HuH-7.5 (cell line): ENCODE measurements around the gene ELP1.
"Not testable (repeated sequence)": the region's sequence is repeated elsewhere in the genome, so short reads cannot be mapped to it uniquely, and the experiment has no call there.

Experiments
- DNase-seq: peaks from one replicate; pipeline ENCODE4 v3.0.0; 2011; ENCODE audit warnings: low spot score

The ELP1 gene

DNA sequence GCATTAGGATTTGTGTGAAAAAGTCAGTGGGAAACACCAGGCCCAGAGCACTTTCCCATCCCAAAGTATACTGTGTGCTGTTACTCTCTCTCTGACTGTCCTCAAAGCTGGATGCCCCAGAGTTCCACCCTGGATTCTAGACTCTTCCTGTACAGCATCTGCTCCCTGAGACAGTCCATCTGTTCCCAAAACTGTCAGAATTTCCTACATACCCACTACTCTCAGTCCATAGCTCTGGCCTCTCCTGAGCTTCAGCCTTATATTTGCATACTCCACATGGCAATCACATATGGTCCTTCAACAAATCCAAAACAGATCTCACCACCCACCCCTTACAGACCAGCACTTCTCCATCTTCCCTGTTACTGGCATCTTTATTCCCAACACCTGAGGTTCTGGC is 9.5 kb downstream of the ELP1 start:
- no peak for DNase-seq

- no peak for DNase-seq
Observed at GRCh38 chr9:108921200-108921599, 12.7 kb downstream of the ELP1 start.

DNA sequence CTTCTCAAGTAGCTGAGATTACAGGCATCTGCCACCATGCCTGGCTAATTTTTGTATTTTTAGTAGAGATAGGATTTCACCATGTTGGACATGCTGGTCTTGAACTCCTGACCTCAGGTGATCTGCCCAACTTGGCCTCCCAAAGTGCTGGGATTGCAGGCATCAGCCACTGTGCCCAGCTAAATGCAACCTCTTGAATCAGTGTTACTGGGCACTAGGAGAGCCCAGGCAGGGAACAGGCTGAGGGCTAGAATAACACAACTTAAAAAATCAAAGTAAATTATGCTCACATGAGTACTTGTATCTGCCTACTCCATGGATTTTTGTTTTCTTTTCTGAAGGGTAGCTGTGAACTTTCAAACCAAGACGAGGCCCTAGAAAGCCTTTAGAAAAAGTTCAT is 13.5 kb downstream of the ELP1 start:
- DNase-seq = not testable (repeated sequence)

- DNase-seq = peak; percentile 22
Observed at GRCh38 chr9:108919517-108919916, 14.4 kb downstream of the ELP1 start.

DNA sequence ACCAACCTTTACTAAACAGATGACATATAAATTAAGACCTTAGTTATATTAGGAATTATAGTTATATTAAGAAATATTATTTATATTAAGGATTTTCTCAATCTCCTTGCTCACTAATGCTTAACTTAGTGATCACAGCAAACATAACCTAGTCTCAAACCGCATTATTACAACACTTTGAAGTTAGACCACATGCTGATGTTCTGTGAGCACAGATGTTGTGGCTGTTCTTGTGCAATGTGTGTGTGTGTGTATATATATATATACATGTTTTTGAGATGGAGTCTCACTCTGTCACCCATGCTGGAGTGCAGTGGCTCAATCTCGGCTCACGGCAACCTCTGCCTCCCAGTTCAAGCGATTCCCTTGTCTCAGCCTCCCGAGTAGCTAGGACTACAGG is 20.5 kb downstream of the ELP1 start:
- DNase-seq = no peak

DNA sequence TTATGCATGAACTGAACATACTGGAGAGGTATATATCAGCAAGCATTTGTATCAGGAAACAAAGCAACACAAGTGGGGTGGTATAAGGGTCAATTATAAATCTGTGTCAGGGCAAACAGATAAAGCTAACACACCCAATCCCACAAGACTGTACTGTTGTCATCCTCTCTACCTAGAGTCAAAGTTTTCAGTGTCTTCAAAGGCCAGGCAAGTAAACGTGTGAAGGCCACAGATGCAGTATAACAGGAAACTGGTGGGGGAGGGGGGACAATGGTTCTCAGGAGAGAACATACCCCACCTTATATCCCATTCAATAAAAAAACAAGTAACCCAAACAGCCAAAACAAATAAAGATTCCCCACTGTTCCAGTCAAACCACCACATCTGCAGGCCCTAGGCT is 22.1 kb downstream of the ELP1 start:
- no peak for DNase-seq

DNA sequence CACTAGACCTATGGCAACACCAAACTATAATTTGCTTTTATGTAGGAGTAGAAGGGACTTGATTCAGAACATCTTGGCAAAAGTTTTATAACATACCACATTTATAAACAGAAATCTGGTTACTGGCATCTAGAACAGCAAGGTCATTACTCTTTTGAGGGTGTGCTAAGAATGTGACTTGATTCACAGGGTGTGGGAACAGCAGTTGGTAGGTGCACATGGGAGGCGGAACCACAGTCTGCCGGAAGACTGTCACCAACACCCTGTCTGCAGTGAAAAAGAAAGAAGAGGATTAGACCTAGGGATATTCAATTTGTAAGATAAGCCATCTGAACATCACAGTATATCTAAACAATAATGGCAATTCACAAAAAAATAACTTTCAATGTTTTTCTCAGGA is 23.0 kb downstream of the ELP1 start:
- DNase-seq = no peak

- DNase-seq = no peak
Observed at GRCh38 chr9:108910402-108910801, 23.5 kb downstream of the ELP1 start.

DNA sequence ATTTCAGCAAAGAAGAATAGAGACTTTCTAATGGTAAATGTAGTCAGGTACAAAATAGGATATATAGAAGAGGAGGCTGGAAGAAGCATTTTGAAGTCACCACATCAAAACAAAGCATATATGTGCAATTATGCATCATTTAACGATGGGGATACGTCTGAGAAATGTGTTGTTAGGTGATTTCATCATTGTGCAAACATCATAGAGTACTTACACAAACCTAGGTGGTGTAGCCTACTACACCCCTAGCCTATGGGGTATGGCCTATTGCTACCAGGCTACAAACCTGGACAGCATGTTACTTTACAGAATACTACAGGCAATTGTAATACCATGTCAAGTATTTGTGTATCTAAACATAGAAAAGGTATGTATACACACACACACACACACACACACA is 28.4 kb downstream of the ELP1 start:
- no peak for DNase-seq

DNA sequence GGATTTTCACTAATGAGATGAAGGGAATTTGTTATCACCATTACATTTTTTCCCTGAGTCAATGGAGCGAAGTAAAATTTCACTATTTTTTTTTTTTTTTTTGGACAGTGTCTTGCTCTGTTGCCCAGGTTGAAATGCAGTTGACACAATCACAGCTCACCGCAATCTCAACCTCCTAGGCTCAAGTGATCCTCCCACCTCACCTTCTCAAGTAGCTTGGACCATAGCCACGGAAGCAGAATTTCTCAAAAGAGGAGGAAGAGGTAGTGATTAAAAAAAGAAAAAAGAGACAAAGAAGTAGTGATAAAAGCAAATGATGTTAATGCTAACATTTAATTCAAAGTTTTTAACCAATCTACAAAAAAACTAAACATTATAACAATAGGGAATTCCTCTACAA is 29.8 kb downstream of the ELP1 start:
- no peak for DNase-seq

DNA sequence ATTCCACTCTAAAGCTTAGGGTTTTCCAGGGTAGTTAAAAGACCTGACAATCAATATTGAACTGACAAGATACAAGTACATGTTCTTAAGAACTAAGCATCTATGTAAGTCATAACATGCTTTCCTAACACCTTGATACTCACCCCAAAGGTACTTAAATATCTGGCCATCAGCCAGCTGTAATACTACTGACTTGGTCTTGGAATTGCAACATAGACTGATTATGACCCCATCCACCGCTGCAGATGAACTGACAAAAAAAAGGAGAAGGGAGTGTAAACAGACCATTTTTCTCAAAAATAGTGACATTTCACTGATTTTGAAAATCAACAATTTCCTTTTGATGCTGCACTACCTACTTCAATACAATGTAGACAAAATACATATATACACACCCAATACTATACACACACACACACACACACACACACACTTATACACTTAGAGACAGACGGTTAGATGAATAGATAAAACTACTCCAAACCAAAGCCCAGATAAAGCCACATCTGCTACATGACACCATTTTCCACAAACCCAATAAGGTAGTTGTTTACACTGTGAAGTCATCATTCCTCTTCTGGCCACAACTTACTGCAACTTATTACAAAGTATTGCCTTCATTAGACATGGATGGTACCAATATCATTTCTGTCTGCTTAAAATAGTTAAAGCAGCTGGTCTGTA is 30.4 kb downstream of the ELP1 start:
- no peak for DNase-seq

DNA sequence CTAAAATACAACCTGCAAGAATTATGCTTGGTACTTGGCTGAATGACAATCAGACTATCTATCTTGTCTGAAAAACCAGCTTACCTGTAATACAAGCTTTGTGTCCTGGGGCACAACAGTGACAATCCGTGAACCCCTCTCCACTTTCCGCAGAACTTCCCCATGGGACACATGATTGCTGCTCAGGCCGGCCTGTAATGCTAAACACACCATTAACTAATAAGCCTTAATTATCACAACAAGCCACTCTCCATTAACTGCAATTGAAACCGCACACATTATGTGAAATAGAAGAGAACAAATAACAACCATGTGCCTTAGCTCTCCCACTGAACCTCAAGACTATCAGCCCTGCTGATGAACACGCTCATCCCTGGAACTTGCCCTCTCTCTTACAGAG is 33.7 kb downstream of the ELP1 start:
- DNase-seq = no peak

DNA sequence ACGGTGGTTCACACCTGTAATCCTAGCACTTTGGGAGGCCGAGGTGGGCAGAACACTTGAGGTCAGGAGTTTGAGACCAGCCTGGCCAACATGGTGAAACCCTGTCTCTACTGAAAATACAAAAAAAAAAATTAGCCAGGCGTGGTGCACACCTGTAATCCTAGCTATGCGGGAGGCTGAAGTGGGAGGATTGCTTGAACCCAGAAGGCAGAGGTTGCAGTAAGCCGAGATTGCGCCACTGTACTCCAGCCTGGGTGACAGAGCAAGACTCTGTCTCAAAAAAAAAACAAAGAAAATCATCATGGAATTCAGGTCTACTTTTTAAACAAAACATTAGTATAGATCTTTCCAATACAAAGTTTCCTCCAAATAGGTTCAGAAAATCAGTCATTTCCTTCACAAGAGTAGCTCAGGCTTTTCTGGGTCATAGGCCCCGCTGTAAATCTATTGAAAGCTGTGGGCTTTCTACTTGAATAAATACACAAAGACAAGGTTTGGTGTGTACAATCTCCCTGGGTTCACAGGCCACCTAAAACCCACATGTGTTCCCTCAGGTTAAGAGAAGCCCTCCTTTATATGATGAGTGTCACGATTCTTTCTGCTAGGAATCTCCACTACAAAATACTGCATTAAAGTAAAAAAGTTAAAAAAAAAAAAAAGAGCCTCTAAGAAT is 34.8 kb downstream of the ELP1 start:
- DNase-seq = not testable (repeated sequence)

GRCh38 chr9:108897324-108898096 is 36.4 kb downstream of the ELP1 start:
- no peak for DNase-seq

- DNase-seq = no peak
Observed at GRCh38 chr9:108894225-108894997, 39.5 kb downstream of the ELP1 start.

DNA sequence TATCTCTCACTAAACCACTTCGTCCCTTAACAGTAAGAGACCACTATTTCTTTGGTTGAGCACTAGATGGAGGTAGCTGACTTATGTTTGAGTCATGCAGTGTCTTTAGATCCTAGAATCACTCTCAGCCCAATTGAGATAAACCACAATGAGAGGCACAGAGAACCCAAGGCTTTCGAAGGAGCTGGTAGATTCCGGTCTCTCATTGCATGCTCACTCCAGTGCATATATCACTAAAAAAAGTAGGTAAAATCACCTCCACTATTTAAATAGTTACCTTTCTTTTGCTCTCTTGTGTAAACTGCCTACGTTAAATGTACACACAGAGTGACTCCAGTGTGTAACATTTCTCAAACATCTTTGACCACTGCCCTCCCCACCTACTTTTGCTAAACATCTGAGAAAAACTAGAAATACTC is 44.3 kb downstream of the ELP1 start:
- no peak for DNase-seq

GRCh38 chr9:108886594-108887271 is 47.2 kb downstream of the ELP1 start:
- not testable (repeated sequence) for DNase-seq

DNA sequence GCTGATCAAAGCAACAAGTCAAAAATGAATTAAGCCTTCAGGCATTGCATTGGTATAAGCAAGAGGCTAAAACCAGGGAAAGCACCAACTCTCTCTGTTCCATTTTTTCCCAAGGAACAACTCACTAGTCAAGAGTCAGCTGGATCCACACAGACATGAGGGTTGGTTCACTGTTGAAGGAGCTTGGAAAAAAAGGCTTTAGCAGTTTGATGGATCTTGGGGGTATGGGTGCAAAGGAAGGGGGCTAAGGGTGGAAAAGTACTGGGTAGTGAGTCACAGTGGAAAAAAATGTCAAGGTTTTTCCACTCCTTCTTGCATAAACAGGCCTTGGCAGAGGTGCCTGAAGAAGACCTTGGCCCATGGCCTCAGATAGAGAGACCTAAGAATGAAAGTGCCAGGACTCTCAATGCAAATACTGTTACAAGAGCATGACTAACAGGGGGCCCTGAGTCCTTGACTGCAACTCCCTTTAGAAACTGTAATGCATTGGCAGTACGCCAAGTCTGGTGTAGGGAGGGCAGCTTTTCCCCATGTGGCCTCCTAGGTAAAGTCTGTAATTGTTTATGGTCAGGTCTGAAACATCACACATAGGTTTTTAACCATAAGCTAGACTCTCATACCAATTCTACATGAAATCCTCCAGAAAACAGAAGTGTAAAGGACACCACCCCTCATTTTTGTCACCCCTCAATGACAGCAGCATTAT is 48.1 kb downstream of the ELP1 start:
- DNase-seq = peak; percentile 69

GRCh38 chr9:108884701-108885100 is 49.2 kb downstream of the ELP1 start:
- no peak for DNase-seq

DNA sequence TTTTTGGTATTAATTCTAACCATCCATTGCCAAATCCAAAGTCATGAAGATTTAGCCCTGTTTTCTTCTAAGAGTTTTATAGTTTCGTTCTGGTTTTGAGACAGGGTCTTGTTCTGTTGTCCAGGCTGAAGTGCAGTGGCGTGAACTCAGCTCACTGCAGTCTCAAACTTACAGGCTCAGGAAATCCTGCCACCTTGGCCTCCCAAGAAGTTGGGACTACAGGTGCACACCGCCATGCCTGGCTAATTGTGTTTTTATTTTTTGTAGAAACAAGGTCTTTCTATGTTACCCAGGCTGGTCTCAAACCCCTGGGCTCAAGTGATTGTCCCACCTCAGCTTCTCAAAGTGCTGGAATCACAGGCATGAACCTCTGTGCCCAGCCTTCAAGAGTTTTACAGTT is 50.8 kb downstream of the ELP1 start:
- no peak for DNase-seq
